ENCODE data around the gene INMT. TPM values are rescaled to one million over a fixed set of nuclear protein-coding genes. Genes with fewer than 3 reads are reported as not detected.

INMT gene
- total and polyA plus RNA-seq, 2 experiments from 2014 or later, result 0.79 to 1.1 TPM

DNA sequence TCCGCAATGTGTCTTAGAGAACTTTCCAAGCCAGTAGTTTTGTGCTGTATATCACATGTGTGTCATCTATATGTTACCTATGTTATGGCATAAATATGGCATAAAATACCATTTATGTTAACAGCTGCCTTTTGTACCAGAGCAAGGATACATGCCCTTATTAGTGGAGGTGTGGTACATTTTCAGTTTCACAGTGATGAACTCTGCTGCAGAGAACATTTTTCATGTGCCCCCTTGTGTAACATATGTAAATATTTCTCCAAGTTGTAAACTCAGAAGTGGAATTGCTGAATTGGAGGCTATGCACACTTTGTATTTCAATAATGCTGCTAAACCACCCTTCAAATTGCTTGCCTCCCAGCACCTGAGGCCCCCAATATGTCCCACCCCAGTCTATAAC is 37.8 kb upstream of the INMT start (continued):
- TF ChIP-seq ZNF462 (CRISPR knock-in tag; IDR thresholded peaks at IDR 0.05), result no peak
- no peak for TF ChIP-seq POLR2AphosphoS5 (IDR thresholded peaks at IDR 0.05; ENCODE audit: low read depth)
- no peak for TF ChIP-seq EZH2phosphoT487 (IDR thresholded peaks at IDR 0.05; ENCODE audit: unreplicated experiment)
- no peak for TF ChIP-seq STAT1 (IDR thresholded peaks at IDR 0.05; ENCODE audit: unreplicated experiment)
- no peak for TF ChIP-seq EZH2 (IDR thresholded peaks at IDR 0.05; ENCODE audit: low read depth, unreplicated experiment)
- TF ChIP-seq, protein P1, sequence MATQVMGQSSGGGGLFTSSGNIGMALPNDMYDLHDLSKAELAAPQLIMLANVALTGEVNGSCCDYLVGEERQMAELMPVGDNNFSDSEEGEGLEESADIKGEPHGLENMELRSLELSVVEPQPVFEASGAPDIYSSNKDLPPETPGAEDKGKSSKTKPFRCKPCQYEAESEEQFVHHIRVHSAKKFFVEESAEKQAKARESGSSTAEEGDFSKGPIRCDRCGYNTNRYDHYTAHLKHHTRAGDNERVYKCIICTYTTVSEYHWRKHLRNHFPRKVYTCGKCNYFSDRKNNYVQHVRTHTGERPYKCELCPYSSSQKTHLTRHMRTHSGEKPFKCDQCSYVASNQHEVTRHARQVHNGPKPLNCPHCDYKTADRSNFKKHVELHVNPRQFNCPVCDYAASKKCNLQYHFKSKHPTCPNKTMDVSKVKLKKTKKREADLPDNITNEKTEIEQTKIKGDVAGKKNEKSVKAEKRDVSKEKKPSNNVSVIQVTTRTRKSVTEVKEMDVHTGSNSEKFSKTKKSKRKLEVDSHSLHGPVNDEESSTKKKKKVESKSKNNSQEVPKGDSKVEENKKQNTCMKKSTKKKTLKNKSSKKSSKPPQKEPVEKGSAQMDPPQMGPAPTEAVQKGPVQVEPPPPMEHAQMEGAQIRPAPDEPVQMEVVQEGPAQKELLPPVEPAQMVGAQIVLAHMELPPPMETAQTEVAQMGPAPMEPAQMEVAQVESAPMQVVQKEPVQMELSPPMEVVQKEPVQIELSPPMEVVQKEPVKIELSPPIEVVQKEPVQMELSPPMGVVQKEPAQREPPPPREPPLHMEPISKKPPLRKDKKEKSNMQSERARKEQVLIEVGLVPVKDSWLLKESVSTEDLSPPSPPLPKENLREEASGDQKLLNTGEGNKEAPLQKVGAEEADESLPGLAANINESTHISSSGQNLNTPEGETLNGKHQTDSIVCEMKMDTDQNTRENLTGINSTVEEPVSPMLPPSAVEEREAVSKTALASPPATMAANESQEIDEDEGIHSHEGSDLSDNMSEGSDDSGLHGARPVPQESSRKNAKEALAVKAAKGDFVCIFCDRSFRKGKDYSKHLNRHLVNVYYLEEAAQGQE (IDR thresholded peaks at IDR 0.05; ENCODE audit: unreplicated experiment), result no peak
- no peak for TF ChIP-seq ETS1 (IDR thresholded peaks at IDR 0.05)
- no peak for TF ChIP-seq NANOG (IDR thresholded peaks at IDR 0.05; ENCODE audit: borderline replicate concordance)

Data from GM23338 (cell line).